T-helper 22 cell (primary cell): ENCODE measurements around the gene ARF1.

ENCODE experiments used
- DNase-seq: peaks from one replicate; pipeline ENCODE4 v3.0.0-alpha.2; 2020; ENCODE audit warnings: low read depth

Gene ARF1

DNA sequence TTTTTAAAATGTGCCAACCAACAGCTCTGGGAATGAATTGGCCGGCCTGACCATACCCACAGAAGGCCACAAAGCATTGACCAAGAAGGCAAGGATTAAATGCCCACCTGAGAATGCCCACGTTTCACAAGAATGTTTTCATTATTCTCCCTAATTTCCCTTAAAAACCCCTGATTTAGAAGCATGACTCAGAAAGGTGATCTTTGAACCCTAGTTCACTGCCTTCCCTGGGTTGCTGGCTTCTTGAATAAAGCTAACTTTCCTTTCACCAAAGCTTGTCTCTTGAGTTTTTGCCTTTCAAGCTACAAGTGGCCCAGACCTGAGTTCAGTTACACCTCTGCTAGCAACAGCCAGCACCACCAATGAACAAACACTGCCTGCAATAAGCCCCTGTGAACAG lies 41.0 kb downstream of the ARF1 start:
- DNase-seq, result no peak

DNA sequence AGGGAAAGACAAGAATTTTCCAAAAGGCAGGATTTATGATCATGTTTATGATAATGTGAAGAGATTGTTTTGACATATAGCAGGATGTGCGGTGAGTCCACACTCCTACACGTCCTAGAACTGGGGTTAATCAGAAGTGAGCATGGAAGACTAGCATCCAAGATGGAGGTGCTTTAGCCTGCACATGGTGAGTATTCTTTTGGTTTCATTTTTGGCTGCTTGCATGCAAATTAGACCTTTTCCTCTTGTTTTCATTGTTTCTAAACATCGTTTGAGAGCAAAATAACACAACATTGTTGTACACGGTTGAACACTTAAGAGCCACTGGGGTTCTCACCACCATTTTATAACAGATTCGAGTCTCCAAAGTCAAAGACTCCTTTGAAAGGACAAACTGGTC lies 42.7 kb downstream of the ARF1 start:
- no peak for DNase-seq

DNA sequence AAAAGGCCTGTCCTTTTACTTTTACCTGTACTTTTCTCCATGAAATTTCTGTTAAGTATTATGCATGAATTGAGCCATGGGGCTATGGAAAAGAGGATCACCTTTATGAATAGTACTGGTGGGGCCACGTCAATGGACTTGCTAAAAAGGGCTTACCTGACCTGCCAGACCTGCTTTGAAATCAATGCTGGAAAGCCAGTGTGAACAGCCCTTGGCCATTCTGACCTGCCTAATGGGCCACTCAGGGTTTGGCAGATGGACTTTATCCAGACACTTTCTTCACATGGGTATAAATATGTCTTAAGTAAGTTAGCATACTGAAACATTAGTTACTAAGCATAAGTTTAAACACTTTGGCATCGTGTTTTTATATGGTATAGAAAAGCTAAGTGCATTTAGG lies 49.3 kb downstream of the ARF1 start:
- no peak for DNase-seq

DNA sequence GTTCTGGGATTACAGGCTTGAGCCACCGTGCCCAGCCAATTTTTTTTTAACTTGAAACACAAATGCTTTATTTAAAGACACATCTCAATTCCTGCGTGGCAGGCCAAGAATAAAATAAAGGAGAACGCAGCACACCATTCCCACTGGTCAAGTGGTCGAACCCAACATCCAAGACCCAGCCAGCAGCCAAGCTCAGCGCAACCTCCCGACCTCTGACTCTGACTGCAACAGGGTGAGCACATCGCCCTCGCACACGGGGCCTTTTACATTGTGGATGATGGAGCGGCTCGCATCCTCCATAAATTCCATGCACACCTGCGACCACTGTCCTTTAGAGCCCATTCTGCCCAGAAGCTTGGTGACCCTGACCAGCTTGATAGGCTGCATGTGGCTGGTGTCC lies 52.1 kb downstream of the ARF1 start:
- DNase-seq, result no peak

DNA sequence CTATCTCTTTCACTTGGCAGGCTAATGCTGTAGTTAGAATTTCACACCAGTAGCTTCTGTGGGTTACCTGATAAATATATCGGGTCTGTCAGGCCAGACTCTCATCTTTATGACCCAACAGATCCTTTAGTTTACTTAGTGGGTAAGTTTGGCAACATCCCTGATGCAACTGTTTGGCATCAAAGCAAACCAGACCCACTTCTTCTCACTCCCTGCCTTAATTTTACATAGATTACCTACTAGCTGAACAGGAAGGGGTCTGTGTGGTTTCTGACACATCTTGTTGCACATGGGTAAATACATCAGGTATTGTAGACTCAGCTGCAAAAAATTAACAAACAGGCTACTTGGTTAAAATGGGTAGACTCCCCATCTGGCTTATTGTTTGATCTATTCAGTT lies 54.4 kb downstream of the ARF1 start:
- DNase-seq, result no peak

DNA sequence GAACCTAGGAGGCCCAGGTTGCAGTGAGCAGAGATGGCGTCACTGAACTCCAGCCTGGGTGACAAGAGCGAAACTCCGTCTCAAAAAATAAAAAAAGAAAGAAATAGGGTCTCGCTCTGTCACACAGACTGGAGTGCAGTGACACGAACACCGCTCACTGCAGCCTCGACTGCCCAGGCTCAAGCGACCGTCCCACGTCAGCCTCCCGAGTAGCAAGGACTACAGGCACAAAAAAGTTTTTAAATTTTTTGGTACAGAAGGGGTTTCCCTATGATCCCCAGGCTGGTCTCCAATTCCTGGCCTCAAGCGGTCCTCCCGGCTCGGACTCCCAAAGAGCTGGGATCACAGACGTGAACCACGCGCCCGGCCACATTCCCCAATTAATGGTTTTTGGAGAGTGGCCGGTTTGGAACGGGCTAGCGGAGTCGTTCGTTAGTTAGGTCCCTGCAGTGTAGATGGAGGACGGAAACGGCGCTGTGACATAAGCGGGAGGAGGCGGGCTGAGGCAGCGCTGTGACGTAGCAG lies 57.0 kb downstream of the ARF1 start:
- DNase-seq, result no peak

DNA sequence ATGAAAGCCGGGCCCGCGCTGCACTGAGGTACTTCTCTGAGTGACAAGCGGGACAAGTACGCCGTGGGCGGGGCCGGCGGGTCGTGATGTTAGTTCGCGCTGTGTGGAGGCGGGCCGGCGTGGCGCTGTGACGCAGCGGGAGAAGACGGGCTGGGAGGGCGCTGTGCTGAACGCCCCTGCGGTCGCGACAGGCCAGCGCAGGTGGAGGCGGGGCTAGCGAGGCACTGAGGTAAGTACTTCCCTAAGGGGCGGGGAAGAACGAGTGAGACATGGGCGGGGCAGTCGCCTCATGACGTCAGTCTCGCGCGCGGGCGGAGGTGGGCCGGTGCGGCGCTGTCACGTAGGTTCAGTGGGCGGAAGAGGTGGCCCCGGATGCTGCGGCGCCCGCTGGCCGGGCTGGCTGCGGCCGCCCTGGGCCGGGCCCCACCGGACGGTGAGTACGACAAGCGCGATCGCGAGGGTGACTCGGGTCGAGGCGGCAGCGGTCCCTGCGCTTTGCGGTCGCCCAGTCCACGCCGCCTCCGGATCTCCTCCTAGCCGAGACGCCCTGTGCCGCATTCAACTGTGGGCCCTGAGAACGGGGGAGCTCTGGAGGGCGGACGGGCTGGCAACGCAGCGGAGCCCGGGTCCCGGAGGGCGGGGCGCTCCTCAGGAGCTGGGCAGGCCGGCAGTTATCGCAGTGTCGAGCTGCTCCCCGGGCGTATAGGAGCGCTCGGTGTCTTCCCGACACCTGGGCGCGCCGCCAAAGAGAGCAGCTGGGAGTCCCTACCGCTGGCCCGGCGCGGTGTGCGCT lies 57.6 kb downstream of the ARF1 start, which contains the start of gene GUK1:
GUK1 (plus strand) TSS at position 349 of the 793 bp plus-strand sequence; CDS start at position 373, 24 bp downstream.
- peak; percentile 100 for DNase-seq

DNA sequence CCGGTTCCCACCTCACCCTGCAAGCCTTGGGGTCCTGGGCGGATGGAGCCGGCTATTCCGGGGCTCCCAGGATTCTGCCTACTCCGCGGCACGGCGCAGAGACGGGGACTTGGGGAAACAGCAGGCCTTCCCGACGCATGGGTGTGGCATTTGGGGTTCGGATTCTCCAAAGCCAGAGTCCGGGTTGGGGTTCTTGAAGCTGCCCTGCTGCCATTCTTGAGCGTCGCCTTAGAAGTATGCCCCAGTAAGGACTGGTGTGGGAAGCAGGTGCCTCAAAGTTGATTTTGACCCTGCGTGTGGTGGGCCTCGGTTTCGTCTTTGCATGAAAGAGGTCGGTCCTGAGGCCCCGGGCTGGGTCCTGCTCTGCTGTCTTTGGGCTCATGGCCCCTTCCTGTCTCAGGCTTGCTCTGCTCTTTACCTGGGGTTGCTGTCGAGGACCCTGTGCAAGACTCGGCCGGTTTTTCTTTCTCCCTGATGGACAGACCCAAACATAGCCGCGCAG lies 58.3 kb downstream of the ARF1 start:
- DNase-seq, result no peak

DNA sequence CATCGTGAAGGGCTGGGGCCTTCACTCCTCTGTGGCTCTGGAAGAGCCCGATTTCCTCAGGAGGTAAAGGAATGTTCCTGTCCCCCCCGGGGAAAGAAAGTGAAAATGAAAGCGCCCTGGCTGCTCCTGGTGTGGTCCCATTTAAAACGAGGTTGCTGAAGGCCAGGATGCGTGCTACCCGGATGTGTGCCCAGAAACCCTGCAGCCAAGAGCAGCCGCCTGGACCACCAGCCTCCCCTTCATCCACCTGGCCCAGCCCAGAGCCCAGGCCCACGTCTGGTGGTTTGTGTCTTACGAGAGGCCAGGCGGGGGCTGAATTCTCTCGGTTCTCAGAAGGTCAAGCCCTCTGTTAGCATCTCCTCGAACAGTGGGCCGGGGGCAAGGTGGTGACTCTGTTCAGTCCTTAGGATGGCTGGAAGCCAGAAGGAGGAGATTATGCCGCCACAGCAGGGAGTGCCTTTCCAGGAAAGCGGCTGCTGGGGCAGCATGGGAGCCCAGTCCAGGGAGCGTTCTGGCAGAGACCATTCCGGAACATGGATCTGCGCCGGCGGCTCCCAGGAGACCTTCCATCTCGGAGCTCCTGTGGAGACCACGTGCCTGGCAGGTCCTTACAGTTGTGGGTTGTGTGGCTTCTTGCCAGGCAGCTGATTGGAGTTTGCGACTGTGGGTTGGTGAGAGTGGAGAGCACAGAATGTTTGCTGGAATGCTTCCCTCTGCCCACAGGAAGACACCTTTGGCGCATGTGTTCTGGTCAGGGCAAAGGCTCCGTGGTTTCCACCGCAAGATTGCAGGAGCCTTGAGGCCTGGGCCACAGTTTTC lies 58.9 kb downstream of the ARF1 start:
- no peak for DNase-seq

DNA sequence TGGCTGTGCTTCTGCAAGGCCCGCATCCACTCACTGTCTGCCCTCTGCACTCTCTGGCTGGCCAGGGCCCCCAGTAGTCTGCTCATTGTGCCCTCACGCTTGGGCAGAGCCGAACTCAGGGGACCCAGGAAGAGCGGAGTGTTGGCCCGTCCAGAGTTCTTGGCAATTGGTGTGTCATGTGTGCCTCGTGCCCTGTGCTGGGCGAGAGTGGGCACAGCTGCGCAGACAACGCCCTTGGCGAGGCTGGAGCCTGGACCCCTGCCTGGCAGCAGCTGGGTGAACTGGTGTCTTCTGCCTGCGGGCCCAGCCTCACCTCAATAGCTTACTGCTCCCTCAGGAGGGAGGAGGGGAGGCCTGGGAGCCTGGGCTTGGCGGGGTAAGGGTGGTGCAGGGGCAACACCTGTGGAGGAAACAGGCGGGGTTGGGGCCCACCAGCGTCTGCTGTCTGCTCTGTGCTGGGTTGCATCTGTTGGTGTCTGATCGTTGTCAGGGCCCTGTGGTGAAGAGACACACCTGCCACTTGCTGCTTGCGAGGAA lies 59.7 kb downstream of the ARF1 start:
- no peak for DNase-seq

DNA sequence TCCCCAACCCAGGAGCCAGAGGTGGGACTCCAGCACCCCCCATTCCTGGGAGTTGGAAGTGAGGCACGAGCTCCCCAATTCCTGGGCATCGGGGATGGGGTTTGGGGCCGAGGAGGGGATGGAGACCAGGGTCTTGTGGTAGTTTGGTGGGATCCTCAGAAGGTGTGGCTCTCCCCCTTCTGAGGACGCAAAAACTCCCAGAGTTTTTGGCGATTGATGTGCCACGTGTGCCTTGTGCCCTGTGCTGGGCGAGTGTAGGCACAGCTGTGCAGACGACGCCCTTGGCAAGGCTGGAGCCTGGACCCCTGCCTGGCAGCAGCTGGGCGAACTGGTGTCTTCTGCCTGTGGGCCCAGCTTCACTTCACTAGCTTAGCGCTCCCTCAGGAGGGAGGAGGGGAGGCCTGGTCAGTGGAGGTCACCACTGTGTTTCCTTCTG lies 60.2 kb downstream of the ARF1 start:
- DNase-seq, result no peak

DNA sequence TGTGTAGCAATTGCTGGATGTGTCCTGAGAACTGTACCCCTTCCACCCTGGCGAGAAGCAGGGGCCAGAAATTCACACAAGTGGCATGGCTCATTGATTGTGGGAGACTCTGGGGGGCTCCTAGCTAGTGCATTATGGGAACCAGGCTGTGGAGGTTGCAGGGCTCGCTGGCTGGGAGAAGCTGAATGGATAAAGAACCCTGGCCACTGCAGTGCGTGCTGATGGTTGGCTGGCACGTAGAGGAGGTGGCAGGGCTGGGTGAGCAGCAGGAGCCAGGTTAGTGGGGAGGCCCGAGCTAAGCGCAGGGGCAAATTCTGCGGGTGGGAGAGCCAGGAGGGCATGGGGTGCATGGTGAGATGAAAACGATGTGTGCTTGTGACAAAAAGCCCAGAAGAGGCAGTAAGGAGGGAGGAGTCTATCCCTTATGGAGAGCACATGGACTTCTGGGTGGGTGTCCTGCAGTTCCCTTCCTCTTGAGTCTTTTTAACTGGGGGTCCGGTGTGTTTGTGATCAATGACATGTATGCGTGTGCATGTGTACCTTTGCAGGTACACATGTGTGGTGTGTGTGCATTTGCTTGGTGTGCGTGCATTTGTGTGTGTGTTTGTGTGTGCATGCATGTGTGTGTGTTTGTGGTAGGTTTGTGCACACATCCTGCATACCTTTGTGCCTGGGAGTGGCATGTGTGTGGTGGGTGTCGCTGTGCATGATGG lies 61.1 kb downstream of the ARF1 start:
- DNase-seq, result no peak

DNA sequence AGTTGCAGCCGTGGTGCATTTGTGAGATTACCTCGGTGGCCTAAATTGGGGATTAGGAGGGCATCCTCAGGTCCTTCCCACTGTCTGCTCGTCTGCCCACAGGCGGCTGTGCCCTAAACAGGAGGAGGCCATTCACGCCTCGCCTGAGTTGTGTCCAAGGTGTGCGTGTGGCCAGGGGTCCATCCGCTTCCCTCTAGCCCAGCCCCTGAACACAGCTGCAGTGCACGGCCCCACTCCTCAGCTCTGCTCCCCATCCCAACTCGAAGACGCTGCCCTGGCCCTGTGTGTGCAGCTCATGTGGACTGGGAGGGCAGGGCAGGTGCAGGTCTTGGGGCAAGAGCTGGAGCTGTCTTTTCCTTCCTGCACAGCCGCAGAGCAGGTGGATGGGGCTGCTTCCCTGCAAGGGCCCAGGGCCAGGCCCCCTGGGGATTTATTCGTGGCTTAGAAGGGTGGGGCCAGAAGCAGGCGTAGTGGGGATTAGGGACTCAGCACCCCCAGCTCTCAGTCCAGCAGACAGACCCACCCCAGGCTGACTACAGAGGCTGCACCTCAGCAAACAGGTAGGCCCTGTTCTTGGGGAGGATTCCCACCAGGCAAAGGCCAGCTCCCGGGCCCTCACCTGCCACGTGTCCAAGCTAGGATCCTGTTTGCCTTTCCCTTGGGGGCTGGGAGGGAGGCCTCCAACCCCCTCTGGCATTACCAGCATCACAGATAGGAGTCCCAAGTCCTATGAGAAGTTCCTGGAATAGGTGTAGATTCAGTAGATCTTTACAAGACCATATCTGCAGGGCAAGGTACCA lies 61.9 kb downstream of the ARF1 start:
- no peak for DNase-seq

DNA sequence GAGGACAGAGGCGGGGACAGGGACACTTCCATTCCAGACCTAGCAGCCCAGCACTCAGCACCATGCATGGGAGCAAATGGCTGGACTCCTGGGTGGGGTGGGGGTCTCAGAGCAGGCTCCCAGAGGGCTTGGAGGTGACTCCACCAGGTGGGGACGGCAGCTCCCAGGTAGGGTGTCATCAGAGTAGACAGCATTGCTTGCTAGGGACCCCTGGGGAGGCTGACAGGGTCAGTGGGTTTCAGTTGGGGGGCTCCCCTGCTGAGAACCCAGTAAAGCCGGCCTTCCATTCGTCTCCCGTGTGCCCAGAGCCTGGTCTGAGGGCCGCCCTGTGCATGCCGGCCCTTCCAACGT lies 62.5 kb downstream of the ARF1 start:
- no peak for DNase-seq

DNA sequence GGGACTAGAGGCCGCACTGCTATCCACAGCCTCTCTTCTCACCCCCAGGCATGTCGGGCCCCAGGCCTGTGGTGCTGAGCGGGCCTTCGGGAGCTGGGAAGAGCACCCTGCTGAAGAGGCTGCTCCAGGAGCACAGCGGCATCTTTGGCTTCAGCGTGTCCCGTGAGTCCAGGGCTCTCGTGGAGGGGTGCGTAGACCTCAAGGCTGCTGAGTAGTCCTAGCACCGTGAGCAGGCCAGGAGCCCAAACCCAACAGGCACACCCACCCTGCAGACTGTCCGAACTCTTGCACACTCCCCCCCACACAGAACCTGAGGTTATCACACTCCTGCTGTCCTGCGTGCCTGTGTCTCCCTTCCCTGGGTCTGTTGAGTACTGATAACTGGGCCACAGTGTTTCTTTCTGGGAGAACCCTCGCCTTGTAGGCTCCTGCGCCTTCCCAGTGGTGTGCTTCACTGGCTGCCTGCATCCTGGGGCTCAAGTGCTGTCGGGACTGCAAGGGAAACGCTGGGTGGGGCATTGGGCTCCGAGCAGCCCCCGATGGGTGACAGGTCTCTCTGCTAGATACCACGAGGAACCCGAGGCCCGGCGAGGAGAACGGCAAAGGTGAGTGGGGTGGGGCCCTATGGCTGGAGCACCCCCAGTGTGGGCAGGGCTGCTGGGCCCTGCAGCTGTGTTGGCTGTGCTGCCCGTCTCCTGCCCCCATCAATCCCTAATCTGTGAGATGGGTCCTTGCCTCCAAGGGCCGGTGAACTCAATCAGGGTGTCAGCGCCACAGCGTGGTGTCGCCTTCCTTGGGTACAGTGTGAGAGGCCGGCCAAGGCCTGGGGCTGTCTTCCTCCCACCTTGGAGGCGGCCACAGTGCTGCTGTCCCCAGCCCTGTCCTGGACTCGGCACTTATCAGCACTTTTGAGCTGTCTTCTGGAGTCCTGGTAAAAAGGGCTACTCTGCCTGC lies 63.2 kb downstream of the ARF1 start:
- DNase-seq, result no peak

DNA sequence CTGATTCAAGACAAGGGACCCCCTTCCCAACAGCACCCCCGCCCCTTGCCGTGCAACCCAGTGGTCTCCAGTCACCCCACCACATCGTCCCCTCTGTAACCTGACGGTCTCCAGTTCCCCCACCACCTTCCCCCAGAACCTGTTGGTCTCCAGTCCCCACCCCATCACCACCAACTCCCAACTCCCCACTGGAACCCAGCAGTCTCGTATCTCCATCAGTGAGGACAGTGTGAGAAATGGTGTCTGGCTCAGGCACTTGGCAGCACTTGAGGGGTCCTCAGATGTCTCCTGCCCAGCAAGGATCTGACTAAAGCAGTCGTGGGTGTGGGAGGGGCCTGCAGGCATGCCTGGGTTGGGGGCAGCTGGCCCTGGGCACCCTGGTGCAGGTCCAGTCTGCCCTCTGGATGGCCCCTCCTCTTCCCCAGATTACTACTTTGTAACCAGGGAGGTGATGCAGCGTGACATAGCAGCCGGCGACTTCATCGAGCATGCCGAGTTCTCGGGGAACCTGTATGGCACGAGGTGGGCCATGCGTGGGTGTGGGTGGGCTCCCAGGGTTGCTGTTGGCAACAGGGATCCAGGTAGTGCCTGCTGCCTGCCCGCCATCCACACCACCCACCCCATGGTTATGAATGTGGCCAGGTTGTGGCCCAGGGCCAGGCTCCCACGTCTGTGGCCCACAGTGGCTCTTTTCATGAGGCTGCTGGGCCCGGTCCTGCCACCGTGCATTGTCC lies 64.1 kb downstream of the ARF1 start:
- no peak for DNase-seq

DNA sequence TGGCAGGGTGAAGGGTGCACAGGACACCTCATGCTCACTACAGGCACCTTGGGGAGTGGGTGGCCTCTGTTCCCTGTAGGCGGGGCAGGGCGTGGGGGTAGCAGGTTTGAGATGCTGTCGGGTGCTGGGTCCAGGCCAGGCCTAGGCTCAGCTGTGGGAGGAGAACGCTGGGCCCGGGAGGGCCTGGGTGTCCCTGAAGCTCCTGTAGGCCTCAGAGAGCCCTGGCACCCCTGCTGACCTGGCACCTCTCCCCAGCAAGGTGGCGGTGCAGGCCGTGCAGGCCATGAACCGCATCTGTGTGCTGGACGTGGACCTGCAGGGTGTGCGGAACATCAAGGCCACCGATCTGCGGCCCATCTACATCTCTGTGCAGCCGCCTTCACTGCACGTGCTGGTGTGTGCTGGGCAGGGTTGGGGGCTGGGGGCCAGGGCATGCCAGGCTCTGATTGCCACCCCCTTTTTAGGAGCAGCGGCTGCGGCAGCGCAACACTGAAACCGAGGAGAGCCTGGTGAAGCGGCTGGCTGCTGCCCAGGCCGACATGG lies 64.7 kb downstream of the ARF1 start:
- DNase-seq, result no peak

DNA sequence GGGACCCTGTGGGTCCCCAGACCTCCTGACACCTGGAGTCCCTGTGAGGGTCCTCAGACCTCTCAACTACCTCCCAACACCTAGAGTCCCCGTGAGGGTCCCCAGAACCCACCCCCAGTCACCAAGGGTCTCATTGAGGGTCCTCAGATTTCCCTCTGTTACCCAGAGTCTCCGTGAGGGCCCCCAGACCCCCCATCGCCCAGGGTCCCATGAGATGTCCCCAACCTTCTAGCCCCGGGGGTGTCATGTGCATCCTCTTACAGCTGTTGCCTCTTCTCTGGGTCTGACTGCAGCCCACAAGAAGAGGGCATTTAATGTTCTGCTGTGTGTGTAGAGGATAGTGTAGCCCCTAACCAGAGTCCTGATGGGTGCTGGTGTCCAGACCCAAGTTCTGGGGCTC lies 65.3 kb downstream of the ARF1 start:
- DNase-seq, result no peak
